Vagina (tissue), 2 donors: ENCODE results near the gene MTCH1. TPM values are rescaled to one million over a fixed set of nuclear protein-coding genes. Genes with fewer than 3 reads are reported as not detected.

ENCODE experiments used
- DNase-seq, 2 donors: peaks; one replicate each; pipeline ENCODE4 v3.0.0-alpha.2; 2017; ENCODE audit errors: extremely low spot score in 2 of 2
- H3K27ac ChIP-seq: fragments of 200-600 bp; sonication (generic); one replicate; pipeline ENCODE4 v1.5.1; 2019
- H3K27me3 ChIP-seq: fragments of 200-600 bp; sonication (generic); one replicate; pipeline ENCODE4 v1.5.1; 2019
- H3K36me3 ChIP-seq, 2 donors: fragments of 200-600 bp; sonication (generic); one replicate each; pipeline ENCODE4 v1.5.1; 2017 to 2019
- H3K4me1 ChIP-seq: fragments of 200-600 bp; sonication (generic); one replicate; pipeline ENCODE4 v1.5.1; 2019
- H3K4me3 ChIP-seq, 2 donors: fragments of 200-600 bp; sonication (generic); 1 replicate in 1 of 2; 2 replicates in 1 of 2; pipeline ENCODE4 v1.5.1; 2016 to 2019
- H3K9me3 ChIP-seq: fragments of 200-600 bp; sonication (generic); one replicate; pipeline ENCODE4 v1.5.1; 2019
- CTCF ChIP-seq, 3 experiments: fragments of 450-650 bp in 2 of 3; fragments of 200-600 bp in 1 of 3; sonication (generic) in 1 of 3; IDR thresholded peaks; one replicate each; pipeline ENCODE4 v1.5.1; 2017 to 2019; ENCODE audit warnings: antibody characterized with exemption in 3 of 3, mild to moderate bottlenecking in 2 of 3, moderate library complexity in 2 of 3
- POLR2A ChIP-seq, 2 donors: fragments of 450-650 bp; IDR thresholded peaks; one replicate each; pipeline ENCODE4 v1.6.1; 2017; ENCODE audit warnings: antibody characterized with exemption in 2 of 2, mild to moderate bottlenecking in 2 of 2, moderate library complexity in 2 of 2
- POLR2AphosphoS5 ChIP-seq, 2 donors: sonication (generic); formaldehyde crosslinking; IDR thresholded peaks; one replicate each; pipeline ENCODE4 v1.9.0; 2017; ENCODE audit warnings: antibody characterized with exemption in 2 of 2, mild to moderate bottlenecking in 2 of 2, low read depth in 1 of 2; ENCODE audit not compliant: insufficient read depth in 1 of 2
- intact Hi-C: fragments of 100-400 bp; cut with DNase I; formaldehyde crosslinking; loops from one replicate; pipeline ENCODE4 v1.15.1; 2023
- total RNA-seq: library from RNA; depleted of rRNA; stranded (reverse); fragments of >200 nt; gene quantifications from one replicate; pipeline ENCODE4 v1.2.3, GENCODE V29; 2016

The MTCH1 gene
- total RNA-seq, 1 donor from 2014 or later: 233 TPM

- no peak for DNase-seq
- Histone ChIP-seq H3K9me3 (no peaks in the 10 kb centered on the region), H3K36me3 (no peaks in the 10 kb centered on the region), H3K4me1 (peaks cover 10% of the 10 kb centered on the region), H3K27me3 (no peaks in the 10 kb centered on the region), H3K4me3 (peak overlapping the region in 1 of 2 donors; percentile 12), H3K27ac (no peak overlapping the region)
- intact Hi-C loops: no loop called here
- TF ChIP-seq POLR2AphosphoS5 (IDR thresholded peaks at IDR 0.05; ENCODE audit: insufficient read depth in 1 of 2, low read depth in 1 of 2): no peak
- no peak for TF ChIP-seq CTCF (IDR thresholded peaks at IDR 0.05)
- no peak for TF ChIP-seq POLR2A (IDR thresholded peaks at IDR 0.05)
Observed at GRCh38 chr6:37007340-37008043, 21.5 kb upstream of the MTCH1 start.

GRCh38 chr6:37006793-37007339 lies 20.9 kb upstream of the MTCH1 start:
- Histone ChIP-seq H3K9me3 (no peaks in the 10 kb centered on the region), H3K4me1 (peaks cover 10% of the 10 kb centered on the region), H3K4me3 (peak overlapping the region; percentile 4 to 12)

GRCh38 chr6:37005827-37006567 lies 20.0 kb upstream of the MTCH1 start:
- no peak for DNase-seq
- H3K4me1 ChIP-seq: peaks cover 10% of the 10 kb centered on the region
- H3K27me3 ChIP-seq: no peaks in the 10 kb centered on the region
- no peaks in the 10 kb centered on the region for H3K9me3 ChIP-seq
- intact Hi-C loops: no loop called here
- H3K4me3 ChIP-seq: peak overlapping the region; percentile 4 to 12
- H3K36me3 ChIP-seq: no peaks in the 10 kb centered on the region
- H3K27ac ChIP-seq: no peak overlapping the region
- TF ChIP-seq POLR2AphosphoS5 (IDR thresholded peaks at IDR 0.05; ENCODE audit: insufficient read depth in 1 of 2, low read depth in 1 of 2) (no peak), CTCF (IDR thresholded peaks at IDR 0.05) (no peak), POLR2A (IDR thresholded peaks at IDR 0.05) (no peak)

More at GRCh38 chr6:37006793-37007339, 20.9 kb upstream of the MTCH1 start:
- Histone ChIP-seq H3K27me3 (no peaks in the 10 kb centered on the region), H3K27ac (no peak overlapping the region), H3K36me3 (no peaks in the 10 kb centered on the region)
- intact Hi-C loops: no loop called here
- no peak for DNase-seq
- TF ChIP-seq POLR2A (IDR thresholded peaks at IDR 0.05): no peak
- no peak for TF ChIP-seq CTCF (IDR thresholded peaks at IDR 0.05)
- TF ChIP-seq POLR2AphosphoS5 (IDR thresholded peaks at IDR 0.05; ENCODE audit: insufficient read depth in 1 of 2, low read depth in 1 of 2): no peak

- intact Hi-C loops: no loop called here
- TF ChIP-seq CTCF (IDR thresholded peaks at IDR 0.05) (no peak), POLR2AphosphoS5 (IDR thresholded peaks at IDR 0.05; ENCODE audit: insufficient read depth in 1 of 2, low read depth in 1 of 2) (no peak), POLR2A (IDR thresholded peaks at IDR 0.05) (no peak)
- Histone ChIP-seq H3K27me3 (no peaks in the 10 kb centered on the region), H3K9me3 (no peaks in the 10 kb centered on the region), H3K27ac (no peak within 1 kb of the TSS), H3K4me3 (peak within 1 kb of the TSS; percentile 4 to 12), H3K4me1 (peaks cover 10% of the 10 kb centered on the region), H3K36me3 (no peaks in the 10 kb centered on the region)
- DNase-seq: no peak
Observed at GRCh38 chr6:37005061-37005810, 19.2 kb upstream of the MTCH1 start, which contains the start of gene FGD2. TSS of gene FGD2 (plus strand) at chr6:37005655. CDS start at chr6:37005818, 163 bp downstream.
